Right ventricle myocardium superior (tissue), 1 donor: Measurements from ENCODE around the gene RNF103. TPM values are rescaled to one million over a fixed set of nuclear protein-coding genes. Genes with fewer than 3 reads are reported as not detected.
"Not testable (repeated sequence)": the region's sequence is repeated elsewhere in the genome, so short reads cannot be mapped to it uniquely, and the experiment has no call there.

Experiments used
- ATAC-seq: fragments of 200-7000 bp; cut with Tn5 transposase; one replicate; pipeline ENCODE4 v1.9.1; 2020; ENCODE audit warnings: mild to moderate bottlenecking; ENCODE audit not compliant: poor library complexity
- DNase-seq: peaks from one replicate; pipeline ENCODE4 v3.0.0-alpha.2; 2020
- intact Hi-C: fragments of 100-400 bp; cut with DNase I; formaldehyde crosslinking; loops from one replicate; pipeline ENCODE4 v1.11.2; 2022
- total RNA-seq: library from RNA; stranded (reverse); fragmentation: NEBNext Ultra II Directional; extraction: Animal tissue kit (Norgen Biotek cat#: 25700); gene quantifications from one replicate; pipeline ENCODE4 v1.2.1, GENCODE V29; 2021
- donor health status: DM: no; HTN: yes; CAD: no; lungs with severe emphysema.

The RNF103 gene
- total RNA-seq, 1 donor from 2014 or later, result 51.7 TPM

- intact Hi-C loops, result no loop called here
- ATAC-seq (peak; percentile 41), DNase-seq (no peak)
Observed at GRCh38 chr2:86592547-86593230, 31.0 kb downstream of the RNF103 start.

- ATAC-seq, intact Hi-C loops: not testable (repeated sequence)
Observed at GRCh38 chr2:86589701-86590100, 34.0 kb downstream of the RNF103 start.

DNA sequence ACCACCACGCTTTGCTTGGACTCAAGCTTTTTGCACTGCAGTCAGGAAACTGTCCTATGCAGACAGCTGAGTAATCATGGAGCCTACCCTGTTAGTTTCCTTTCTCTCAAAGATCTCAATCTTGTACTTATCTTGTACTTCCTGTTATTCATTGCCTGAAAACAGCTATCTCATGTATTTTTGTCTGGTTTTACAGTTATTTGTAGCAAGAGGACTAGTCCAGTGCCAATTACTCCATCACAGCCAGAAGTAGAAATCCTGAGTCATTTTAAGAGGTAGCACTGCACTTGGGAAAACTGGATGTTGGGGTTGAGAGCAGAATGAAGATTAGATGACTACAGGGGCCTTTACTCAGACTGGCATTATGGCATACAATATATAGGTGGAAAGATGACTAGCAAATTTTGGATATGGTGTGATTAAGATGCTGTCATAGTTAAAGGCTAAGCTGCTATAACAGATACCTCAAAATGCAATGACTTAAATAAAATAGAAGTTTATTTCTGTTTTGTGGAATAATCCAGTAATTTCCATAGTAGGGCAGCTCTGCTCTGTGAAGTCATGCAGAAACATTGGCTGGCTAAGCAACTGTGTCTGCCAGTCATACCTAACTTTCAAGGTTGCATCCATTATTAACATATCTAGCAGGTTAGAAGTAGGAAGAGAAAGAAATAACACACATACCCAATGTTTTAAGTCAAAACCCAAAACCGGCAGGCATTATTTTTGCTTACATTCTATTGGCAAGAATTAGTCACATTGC lies 39.3 kb downstream of the RNF103 start:
- DNase-seq, result no peak
- peak; percentile 39 for ATAC-seq
- intact Hi-C loops, result no loop called here

More at GRCh38 chr2:86589701-86590100, 34.0 kb downstream of the RNF103 start:
- not testable (repeated sequence) for DNase-seq

DNA sequence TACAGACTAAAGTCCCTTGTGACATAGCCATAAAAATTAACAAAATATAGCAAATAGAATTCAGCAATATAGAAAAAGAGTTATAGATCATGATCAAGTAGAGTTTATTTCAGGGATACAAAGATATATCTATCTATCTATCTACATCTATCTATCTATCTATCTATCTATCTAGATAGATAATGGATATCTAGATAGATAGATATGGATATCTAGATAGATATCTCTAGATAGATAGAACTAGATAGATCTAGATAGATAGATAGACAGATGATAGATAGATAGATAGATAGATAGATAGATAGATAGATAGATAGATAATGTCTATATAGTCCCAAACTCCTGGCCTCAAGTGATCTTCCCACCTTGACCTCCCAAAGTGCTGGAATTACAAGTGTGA lies 43.1 kb downstream of the RNF103 start:
- intact Hi-C loops, result no loop called here
- ATAC-seq (no peak), DNase-seq (no peak)

- no peak for DNase-seq
- intact Hi-C loops, result no loop called here
- no peak for ATAC-seq
Observed at GRCh38 chr2:86577817-86578456, 45.7 kb downstream of the RNF103 start.

DNA sequence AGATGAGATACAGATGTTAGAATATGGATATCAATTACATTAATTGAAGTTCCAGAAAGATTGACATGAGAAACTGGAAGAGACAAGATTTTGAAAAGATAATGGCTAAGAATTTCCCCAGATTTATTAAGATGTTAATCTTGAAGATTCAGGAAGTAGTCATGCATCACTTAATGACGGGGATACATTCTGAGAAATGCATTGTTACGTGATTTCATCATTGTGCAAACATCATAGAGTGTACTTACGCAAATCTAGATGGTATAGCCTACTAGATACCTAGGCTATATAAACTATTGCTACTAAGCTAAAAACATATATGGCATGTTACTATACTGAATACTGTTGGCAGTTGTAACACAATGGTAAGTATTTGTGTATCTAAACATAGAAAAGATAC lies 53.6 kb downstream of the RNF103 start:
- DNase-seq (no peak), ATAC-seq (no peak)
- intact Hi-C loops, result no loop called here

DNA sequence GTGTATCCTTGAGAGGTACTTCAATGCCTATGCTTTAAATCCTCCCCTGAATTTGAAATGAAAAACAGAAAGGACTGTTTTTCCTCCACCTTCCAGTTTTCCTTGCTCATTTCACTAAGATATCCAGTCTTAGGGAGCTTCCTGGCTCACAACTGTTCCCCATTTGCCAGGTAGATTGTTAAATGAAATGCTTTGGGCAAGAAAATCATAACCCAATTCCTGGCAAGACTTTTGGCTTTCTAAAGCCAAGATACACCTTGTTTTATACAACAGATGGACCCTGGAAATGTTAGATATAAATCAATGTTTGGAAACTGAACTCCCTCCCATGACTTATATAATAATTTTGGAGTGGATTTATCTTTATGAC lies 56.9 kb downstream of the RNF103 start:
- intact Hi-C loops, result no loop called here

GRCh38 chr2:86566158-86566820 lies 57.4 kb downstream of the RNF103 start:
- no peak for DNase-seq
- intact Hi-C loops, result no loop called here
- no peak for ATAC-seq

More for the DNA sequence above, 56.9 kb downstream of the RNF103 start:
- ATAC-seq (no peak), DNase-seq (no peak)

DNA sequence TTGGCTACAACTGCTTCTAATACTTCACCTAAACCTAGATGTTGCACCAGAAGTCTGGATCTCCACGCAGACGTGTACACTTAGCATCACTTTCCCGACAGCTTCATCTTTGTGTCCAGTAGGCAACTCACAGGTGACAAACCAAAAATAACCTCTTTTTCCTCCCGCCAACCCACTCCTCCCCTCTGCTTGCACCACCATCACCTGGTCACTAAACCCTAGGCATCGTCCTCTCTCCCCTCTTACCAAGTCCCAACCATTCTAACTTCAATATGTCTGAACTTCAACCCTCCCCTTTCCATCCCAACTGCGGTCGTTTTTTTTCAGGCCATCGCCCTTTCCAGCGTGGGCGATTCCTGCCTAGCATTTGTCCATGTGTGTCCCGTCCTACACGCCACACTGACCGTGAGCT lies 60.0 kb downstream of the RNF103 start:
- ATAC-seq (no peak), DNase-seq (no peak)
- intact Hi-C loops, result no loop called here

DNA sequence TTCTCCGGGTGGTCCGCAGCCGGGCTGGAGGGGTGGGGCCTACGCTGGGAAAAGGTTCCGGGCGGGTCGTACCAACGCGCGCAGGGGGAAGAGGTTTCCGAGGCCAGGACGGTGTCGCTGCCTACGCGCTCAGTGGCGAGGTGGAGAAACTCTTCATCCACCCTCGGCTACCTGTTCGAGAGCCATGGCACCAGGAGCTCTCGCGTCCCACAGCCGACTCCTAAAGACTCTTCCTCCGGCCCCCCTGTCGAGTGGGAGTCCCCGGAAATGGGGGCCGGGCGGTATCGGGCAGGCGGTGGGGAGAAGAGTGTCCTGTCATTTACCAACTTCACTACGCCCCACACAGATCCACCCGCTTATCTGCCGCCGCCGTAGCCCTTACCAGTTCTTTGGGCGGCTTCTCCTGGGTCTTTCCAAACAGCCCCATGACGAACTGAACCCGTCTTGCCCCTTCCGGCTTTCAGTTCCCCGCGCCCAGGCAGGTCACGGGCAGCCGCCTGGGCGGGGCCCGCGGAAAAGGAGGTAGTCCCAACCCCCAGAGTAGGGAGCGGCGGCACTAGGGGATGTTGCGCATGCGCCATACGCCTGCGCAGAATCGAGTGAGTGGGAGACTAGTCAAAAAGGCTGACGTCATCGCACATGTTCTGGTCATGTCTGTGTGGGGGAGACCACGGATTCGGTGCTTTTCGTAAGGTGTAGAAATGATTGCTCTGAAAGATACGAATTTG lies 60.6 kb downstream of the RNF103 start, which contains the start of gene CHMP3:
CHMP3 (minus strand) TSS at position 522 of the 728 bp plus-strand sequence; CDS start at position 427, 95 bp downstream.
- intact Hi-C loops, result no loop called here

DNA sequence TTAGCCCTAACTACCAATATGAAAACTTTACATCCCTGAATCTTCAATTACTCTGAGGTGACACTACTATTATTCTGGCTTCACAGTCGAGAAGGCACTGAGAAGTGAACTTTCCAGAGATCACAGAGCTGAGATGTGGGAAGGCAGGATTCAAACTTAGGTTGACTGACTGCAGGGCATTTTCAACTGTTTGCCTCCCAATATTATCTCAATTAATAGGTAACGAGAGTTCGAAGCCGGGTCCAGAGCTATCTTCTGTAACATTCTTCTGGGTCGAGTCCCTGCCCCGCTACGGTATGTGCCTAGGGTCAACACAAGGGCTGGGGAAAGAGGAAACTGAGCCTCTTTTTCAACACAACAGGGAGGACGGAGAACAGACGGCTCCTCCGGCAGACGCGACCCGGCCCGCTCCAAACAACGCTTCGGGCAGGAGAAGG lies 61.2 kb downstream of the RNF103 start:
- DNase-seq, result no peak
- intact Hi-C loops, result no loop called here
- no peak for ATAC-seq

More for the DNA sequence above, 60.6 kb downstream of the RNF103 start, which contains the start of gene CHMP3:
- ATAC-seq, result peak; percentile 99
- peak; percentile 97 for DNase-seq

- intact Hi-C loops, result no loop called here
- ATAC-seq (no peak), DNase-seq (no peak)
Observed at GRCh38 chr2:86557836-86558235, 65.8 kb downstream of the RNF103 start.

DNA sequence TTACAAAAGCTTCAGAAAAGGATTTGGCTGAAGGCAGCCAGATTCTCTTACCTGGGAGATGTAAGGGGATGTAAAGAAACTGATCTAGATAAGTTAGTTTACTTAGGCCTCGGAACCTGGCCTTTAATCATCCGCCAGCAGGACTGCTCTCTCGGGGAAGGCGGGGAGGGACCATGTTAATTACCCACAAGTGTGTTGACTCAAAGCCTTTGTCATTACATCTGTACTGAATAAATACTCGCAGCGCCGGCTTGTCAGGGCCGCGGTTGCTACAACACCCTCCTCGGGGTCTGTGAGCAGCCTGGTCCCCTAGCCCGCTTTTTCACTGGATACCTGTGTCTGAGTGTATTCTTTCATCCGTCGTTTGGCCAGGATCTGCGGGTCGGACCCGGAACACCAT lies 67.2 kb downstream of the RNF103 start:
- DNase-seq (no peak), ATAC-seq (no peak)
- intact Hi-C loops, result no loop called here

Other genes with a start within 250 kb of the RNF103 start
- gene KDM3A, start 182.5 kb downstream of the RNF103 start, total RNA-seq, result 27.2 TPM
- 173 TPM for gene CHMP3, start 60.4 kb downstream of the RNF103 start, total RNA-seq
- gene RMND5A, start 96.4 kb upstream of the RNF103 start, total RNA-seq, result 96.0 TPM
- gene CD8A, start 167.0 kb upstream of the RNF103 start, total RNA-seq, result 0.51 TPM
- gene CD8B, start 238.0 kb upstream of the RNF103 start, total RNA-seq, result 0.46 TPM